NCI-H526 treated with DMSO at 0.1 percent for 48 hours (cell line): Measurements from ENCODE around the gene TCF19.

Experiments
- DNase-seq: peaks from one replicate; lab custom pipeline; 2025; lab: John Stamatoyannopoulos, UW

TCF19 gene

GRCh38 chr6:31209137-31209536 is 50.7 kb downstream of the TCF19 start:
- no peak for DNase-seq

- DNase-seq = no peak
Measured at GRCh38 chr6:31210123-31210522, 51.7 kb downstream of the TCF19 start.

- DNase-seq = no peak
Measured at GRCh38 chr6:31210741-31211532, 52.5 kb downstream of the TCF19 start.
